PFSK-1 (cell line): ENCODE results near the gene NR6A1.

Source experiments
- FOXP2 ChIP-seq: optimal IDR thresholded peaks from 2 replicates; pipeline ENCODE3; 2011; ENCODE audit warnings: borderline replicate concordance, control low read depth, inconsistent platforms; ENCODE audit not compliant: insufficient read depth; ENCODE audit errors: extremely low read length, extremely low read depth
- POLR2AphosphoS5 ChIP-seq: IDR thresholded peaks from 2 replicates; pipeline ENCODE4 v1.6.1; 2012; ENCODE audit warnings: low read depth, mild to moderate bottlenecking, control low read depth, low read length, moderate library complexity
- SIN3A ChIP-seq: IDR thresholded peaks from 2 replicates; pipeline ENCODE4 v1.6.1; 2012; ENCODE audit warnings: mild to moderate bottlenecking, low read length, moderate library complexity, borderline replicate concordance; ENCODE audit not compliant: insufficient read depth
- TAF1 ChIP-seq: IDR thresholded peaks from 2 replicates; pipeline ENCODE4 v1.6.1; 2012; ENCODE audit warnings: low read length, control low read depth, borderline replicate concordance; ENCODE audit not compliant: insufficient read depth
- TF ChIP-seq, protein P1 (sequence below), 2 experiments: IDR thresholded peaks; 2 replicates each; pipeline versions ENCODE4 v1.6.1 to v1.8.0; 2011 to 2012; ENCODE audit warnings: low read depth in 2 of 2, low read length in 2 of 2, control low read depth in 1 of 2, inconsistent platforms in 1 of 2, mild to moderate bottlenecking in 1 of 2, moderate library complexity in 1 of 2; ENCODE audit not compliant: insufficient read depth in 1 of 2

The NR6A1 gene

GRCh38 chr9:124758061-124758460, 13.1 kb downstream of the NR6A1 start:
- TF ChIP-seq POLR2AphosphoS5: no peak
- TF ChIP-seq TAF1: no peak

GRCh38 chr9:124757616-124758015, 13.5 kb downstream of the NR6A1 start:
- no peak for TF ChIP-seq SIN3A
- TF ChIP-seq, protein P1, sequence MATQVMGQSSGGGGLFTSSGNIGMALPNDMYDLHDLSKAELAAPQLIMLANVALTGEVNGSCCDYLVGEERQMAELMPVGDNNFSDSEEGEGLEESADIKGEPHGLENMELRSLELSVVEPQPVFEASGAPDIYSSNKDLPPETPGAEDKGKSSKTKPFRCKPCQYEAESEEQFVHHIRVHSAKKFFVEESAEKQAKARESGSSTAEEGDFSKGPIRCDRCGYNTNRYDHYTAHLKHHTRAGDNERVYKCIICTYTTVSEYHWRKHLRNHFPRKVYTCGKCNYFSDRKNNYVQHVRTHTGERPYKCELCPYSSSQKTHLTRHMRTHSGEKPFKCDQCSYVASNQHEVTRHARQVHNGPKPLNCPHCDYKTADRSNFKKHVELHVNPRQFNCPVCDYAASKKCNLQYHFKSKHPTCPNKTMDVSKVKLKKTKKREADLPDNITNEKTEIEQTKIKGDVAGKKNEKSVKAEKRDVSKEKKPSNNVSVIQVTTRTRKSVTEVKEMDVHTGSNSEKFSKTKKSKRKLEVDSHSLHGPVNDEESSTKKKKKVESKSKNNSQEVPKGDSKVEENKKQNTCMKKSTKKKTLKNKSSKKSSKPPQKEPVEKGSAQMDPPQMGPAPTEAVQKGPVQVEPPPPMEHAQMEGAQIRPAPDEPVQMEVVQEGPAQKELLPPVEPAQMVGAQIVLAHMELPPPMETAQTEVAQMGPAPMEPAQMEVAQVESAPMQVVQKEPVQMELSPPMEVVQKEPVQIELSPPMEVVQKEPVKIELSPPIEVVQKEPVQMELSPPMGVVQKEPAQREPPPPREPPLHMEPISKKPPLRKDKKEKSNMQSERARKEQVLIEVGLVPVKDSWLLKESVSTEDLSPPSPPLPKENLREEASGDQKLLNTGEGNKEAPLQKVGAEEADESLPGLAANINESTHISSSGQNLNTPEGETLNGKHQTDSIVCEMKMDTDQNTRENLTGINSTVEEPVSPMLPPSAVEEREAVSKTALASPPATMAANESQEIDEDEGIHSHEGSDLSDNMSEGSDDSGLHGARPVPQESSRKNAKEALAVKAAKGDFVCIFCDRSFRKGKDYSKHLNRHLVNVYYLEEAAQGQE (IDR thresholded peaks at IDR 0.05; ENCODE audit: insufficient read depth in 1 of 2, low read depth in 2 of 2, low read length in 2 of 2): no peak
- TF ChIP-seq TAF1: no peak
- TF ChIP-seq POLR2AphosphoS5: no peak
- no peak for TF ChIP-seq FOXP2

- TF ChIP-seq POLR2AphosphoS5: no peak
- TF ChIP-seq, protein P1 (IDR thresholded peaks at IDR 0.05; ENCODE audit: insufficient read depth in 1 of 2, low read depth in 2 of 2, low read length in 2 of 2): no peak
- TF ChIP-seq FOXP2: no peak
- no peak for TF ChIP-seq TAF1
- TF ChIP-seq SIN3A: no peak
Measured at GRCh38 chr9:124756011-124756410, 15.1 kb downstream of the NR6A1 start.

DNA sequence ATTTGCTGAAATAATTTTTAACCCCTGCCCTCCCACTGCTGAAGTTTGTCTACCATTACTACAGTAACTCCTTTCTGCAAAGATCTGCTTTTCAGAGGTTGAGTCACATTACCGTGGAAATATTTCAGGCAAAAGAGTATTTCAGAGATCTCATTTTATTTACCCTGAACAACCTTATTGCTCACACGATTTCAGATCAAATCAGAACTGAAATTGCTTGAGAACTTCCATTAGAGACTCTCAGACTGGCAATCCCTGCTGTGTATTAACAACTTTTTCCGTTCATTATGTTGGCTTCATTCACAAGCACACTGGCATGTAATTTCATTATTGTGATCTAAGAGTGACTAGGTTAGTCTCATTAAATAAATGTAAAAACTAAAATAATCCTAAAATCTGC, 16.1 kb downstream of the NR6A1 start:
- TF ChIP-seq, protein P1 (IDR thresholded peaks at IDR 0.05; ENCODE audit: insufficient read depth in 1 of 2, low read depth in 2 of 2, low read length in 2 of 2): no peak
- TF ChIP-seq SIN3A: no peak
- no peak for TF ChIP-seq TAF1
- no peak for TF ChIP-seq POLR2AphosphoS5
- TF ChIP-seq FOXP2: no peak

DNA sequence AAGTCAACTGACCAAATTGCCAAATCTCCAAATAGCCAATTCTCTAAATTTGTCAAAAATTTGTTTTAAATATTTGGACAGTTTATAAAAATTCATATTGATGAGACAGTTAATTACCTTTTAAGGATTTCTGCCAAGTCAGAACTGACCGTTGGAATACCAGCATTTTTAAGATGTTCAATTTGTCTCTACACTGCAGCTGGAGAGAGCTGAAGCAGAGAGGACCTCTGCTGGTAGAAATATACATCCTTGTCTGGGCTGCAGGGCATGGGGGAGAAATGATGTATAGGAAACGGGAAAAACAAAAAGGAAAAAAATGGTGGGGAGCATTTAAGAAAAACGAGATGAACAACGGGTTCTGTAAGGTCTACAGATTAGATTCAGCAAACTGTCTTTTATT, 16.8 kb downstream of the NR6A1 start:
- TF ChIP-seq POLR2AphosphoS5 (no peak), SIN3A (no peak)

DNA sequence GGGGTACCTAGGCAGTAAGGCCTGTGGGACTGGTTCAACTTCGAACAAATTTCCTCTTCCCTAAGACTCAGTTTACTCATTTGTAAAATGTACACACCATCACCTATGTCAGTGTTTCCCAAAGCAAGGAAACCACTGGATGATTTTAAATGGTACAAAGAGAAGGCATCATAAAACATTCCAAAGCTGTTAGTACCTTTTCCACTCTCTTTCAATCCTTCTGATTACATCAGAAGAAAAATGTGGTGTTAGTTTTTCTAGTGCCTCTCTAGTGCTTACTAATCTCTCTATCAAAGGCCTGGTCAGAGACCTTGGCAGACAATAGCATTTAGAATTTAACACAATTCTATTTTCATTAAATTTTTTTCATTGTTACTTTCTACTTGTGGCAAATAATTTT, 18.1 kb downstream of the NR6A1 start:
- TF ChIP-seq POLR2AphosphoS5 (no peak), FOXP2 (no peak), SIN3A (no peak), TAF1 (no peak)
- TF ChIP-seq, protein P1 (IDR thresholded peaks at IDR 0.05; ENCODE audit: insufficient read depth in 1 of 2, low read depth in 2 of 2, low read length in 2 of 2): no peak
